C4-2B (cell line): Measurements from ENCODE around the gene FGB.

Source experiments
- CTCF ChIP-seq: fragments of 450-650 bp; conservative IDR thresholded peaks from 2 replicates; pipeline ENCODE4 v1.5.1; 2017; ENCODE audit warnings: mild to moderate bottlenecking
- ZFX ChIP-seq: fragments of 450-650 bp; IDR thresholded peaks from 2 replicates; pipeline ENCODE4 v1.6.1; 2017

- TF ChIP-seq CTCF (no peak), ZFX (no peak)
Measured at GRCh38 chr4:154583230-154583629, 20.4 kb downstream of the FGB start.
